ENCODE data around the gene SYNE1. TPM values are rescaled to one million over a fixed set of nuclear protein-coding genes. Genes with fewer than 3 reads are reported as not detected.

The SYNE1 gene
- total and polyA plus RNA-seq, 8 donors = 12.8 to 279 (median 108) TPM

- peaks cover 0 to 36% (median 21%) of the 10 kb centered on the region in 4 donors for H3K36me3 ChIP-seq
- no peak overlapping the region for H3K27ac ChIP-seq
- no peaks in the 10 kb centered on the region for H3K4me1 ChIP-seq
- 94 to 97% (median 95%) methylated on average over 7 of the region's 7 CpGs for WGBS, 5 donors
- H3K27me3 ChIP-seq = no peaks in the 10 kb centered on the region
- no peak overlapping the region for H3K4me3 ChIP-seq
- TF ChIP-seq POLR2AphosphoS5 (IDR thresholded peaks at IDR 0.05) (no peak), EP300 (IDR thresholded peaks at IDR 0.05) (no peak), POLR2A (IDR thresholded peaks at IDR 0.05) (no peak), CTCF (IDR thresholded peaks at IDR 0.05) (no peak)
- no peaks in the 10 kb centered on the region for H3K9me3 ChIP-seq
- no peak for DNase-seq
- intact Hi-C loops (cut with DNase I; ENCODE audit: low total_unique reads) = no loop called here
These were observed 184.5 kb downstream of the SYNE1 start for GRCh38 chr6:152452639-152453038.

- WGBS, 5 donors = 91 to 95% (median 94%) methylated on average over 4 of the region's 4 CpGs
- TF ChIP-seq CTCF (IDR thresholded peaks at IDR 0.05) (no peak), POLR2AphosphoS5 (IDR thresholded peaks at IDR 0.05) (no peak), EP300 (IDR thresholded peaks at IDR 0.05) (no peak), POLR2A (IDR thresholded peaks at IDR 0.05) (no peak)
These were observed 186.6 kb downstream of the SYNE1 start for GRCh38 chr6:152450519-152450918.

GRCh38 chr6:152441902-152442301, 195.3 kb downstream of the SYNE1 start:
- intact Hi-C loops (cut with DNase I; ENCODE audit: low total_unique reads) = no loop called here

More at GRCh38 chr6:152450519-152450918, 186.6 kb downstream of the SYNE1 start:
- no peaks in the 10 kb centered on the region for H3K4me1 ChIP-seq
- H3K4me3 ChIP-seq = no peak overlapping the region
- no peak overlapping the region for H3K27ac ChIP-seq
- no peaks in the 10 kb centered on the region for H3K27me3 ChIP-seq
- no peaks in the 10 kb centered on the region for H3K9me3 ChIP-seq
- DNase-seq = no peak
- H3K36me3 ChIP-seq = peaks cover 0 to 33% (median 21%) of the 10 kb centered on the region in 4 donors
- intact Hi-C loops (cut with DNase I; ENCODE audit: low total_unique reads) = no loop called here

GRCh38 chr6:152435816-152436215, 201.3 kb downstream of the SYNE1 start:
- Histone ChIP-seq H3K27me3 (no peaks in the 10 kb centered on the region), H3K36me3 (peaks cover 0 to 3% (median 0%) of the 10 kb centered on the region in 4 donors), H3K27ac (no peak overlapping the region), H3K9me3 (no peaks in the 10 kb centered on the region), H3K4me3 (no peak overlapping the region), H3K4me1 (no peaks in the 10 kb centered on the region)
- no peak for DNase-seq
- intact Hi-C loops (cut with DNase I; ENCODE audit: low total_unique reads) = no loop called here
- 85 to 91% (median 85%) methylated on average over 3 of the region's 3 CpGs for WGBS, 5 donors
- TF ChIP-seq POLR2A (IDR thresholded peaks at IDR 0.05) (no peak), POLR2AphosphoS5 (IDR thresholded peaks at IDR 0.05) (no peak), EP300 (IDR thresholded peaks at IDR 0.05) (no peak), CTCF (IDR thresholded peaks at IDR 0.05) (no peak)

More at GRCh38 chr6:152441902-152442301, 195.3 kb downstream of the SYNE1 start:
- Histone ChIP-seq H3K4me1 (no peaks in the 10 kb centered on the region), H3K9me3 (no peaks in the 10 kb centered on the region), H3K27ac (no peak overlapping the region), H3K4me3 (no peak overlapping the region), H3K27me3 (no peaks in the 10 kb centered on the region), H3K36me3 (peaks cover 0 to 10% (median 3%) of the 10 kb centered on the region in 4 donors)
- TF ChIP-seq POLR2A (IDR thresholded peaks at IDR 0.05) (no peak), POLR2AphosphoS5 (IDR thresholded peaks at IDR 0.05) (no peak), CTCF (IDR thresholded peaks at IDR 0.05) (no peak), EP300 (IDR thresholded peaks at IDR 0.05) (no peak)
- WGBS, 5 donors = 85 to 94% (median 91%) methylated on average over 15 of the region's 15 CpGs
- no peak for DNase-seq
